ENCODE data around the gene DZANK1. TPM values are rescaled to one million over a fixed set of nuclear protein-coding genes. Genes with fewer than 3 reads are reported as not detected.

Gene DZANK1
- 1.3 and 1.7 TPM in 2 replicates for total RNA-seq

GRCh38 chr20:18466894-18467730 lies at the start of gene DZANK1, which contains the start of gene POLR3F:
Gene DZANK1, minus strand, starts transcription at chr20:18467030. Its CDS starts 1,672 bp downstream, at chr20:18465358.
Gene POLR3F, plus strand, starts transcription at chr20:18467390. Its CDS starts 117 bp downstream, at chr20:18467507.

GRCh38 chr20:18507218-18508191 lies 40.7 kb upstream of the DZANK1 start, which contains the start of gene SEC23B:
Gene SEC23B, plus strand, starts transcription at chr20:18507940. Its CDS starts 2,896 bp downstream, at chr20:18510836.

DNA sequence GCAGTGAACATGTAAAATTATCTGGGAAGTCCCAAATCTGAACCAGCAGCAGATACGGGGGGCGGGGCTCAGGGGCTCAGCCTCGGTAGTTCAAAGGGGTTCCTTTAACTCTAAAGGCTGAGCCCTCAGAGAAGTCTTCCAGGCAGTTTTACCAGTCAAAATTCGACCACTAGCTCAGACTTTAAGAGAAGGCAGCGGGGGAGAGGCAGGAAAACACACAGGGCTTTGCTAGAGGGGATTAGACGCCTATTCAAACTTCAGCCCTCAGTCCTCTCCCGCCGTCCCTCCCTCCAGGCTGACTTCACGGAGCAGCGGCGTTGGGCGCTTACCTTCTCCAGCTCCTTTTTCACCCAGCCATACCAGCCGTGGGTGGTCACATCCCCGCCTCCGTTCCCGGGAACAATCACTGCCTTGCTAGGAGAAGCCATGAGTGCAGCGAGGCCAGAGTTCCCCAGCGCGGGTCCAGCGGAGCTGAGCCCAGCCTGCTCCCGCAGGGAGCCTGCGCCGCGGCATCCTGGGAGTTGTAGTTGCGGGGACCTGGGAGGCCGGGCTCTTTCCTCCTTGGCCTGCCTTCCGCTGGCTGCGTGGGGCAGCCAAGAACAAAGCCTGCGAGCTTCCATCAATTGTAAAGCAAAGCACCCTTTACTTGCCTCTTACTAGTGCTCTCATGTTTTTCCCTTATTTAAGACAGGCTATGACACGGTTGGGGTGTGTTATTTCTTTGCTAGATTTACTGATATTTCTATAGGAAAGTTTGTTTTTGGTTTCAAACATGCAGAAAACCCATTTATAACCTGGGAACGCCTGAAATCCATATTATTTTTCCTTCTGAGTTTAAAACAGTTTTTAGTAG lies 30.1 kb upstream of the DZANK1 start, which contains the start of gene RBBP9:
Gene RBBP9 (minus strand): TSS at position 486 of the 853 bp plus-strand sequence. CDS start 58 bp downstream, at position 428.

Small RNAs within 50 kb of the gene (small RNA-seq; reads per million reads assigned to genes)
- gene MIR3192 (ENCODE audit: low replicate concordance) (not detected), gene RNA5SP476 (ENCODE audit: low replicate concordance) (not detected)

Other genes with a start within 250 kb of the DZANK1 start
- 17.7 and 18.8 TPM in 2 replicates for gene ZNF133, start 178.5 kb downstream of the DZANK1 start, total RNA-seq
- 8.5 and 16.5 TPM in 2 replicates for gene POLR3F, start 360 bp upstream of the DZANK1 start, total RNA-seq
- gene RBBP9, start 30.2 kb upstream of the DZANK1 start, total RNA-seq: 4.8 and 20.2 TPM in 2 replicates
- 74.4 and 132 TPM in 2 replicates for gene SEC23B, start 40.9 kb upstream of the DZANK1 start, total RNA-seq
- gene SMIM26, start 100.4 kb upstream of the DZANK1 start, total RNA-seq: 39.4 and 80.5 TPM in 2 replicates
- 63.7 and 70.4 TPM in 2 replicates for gene DTD1, start 121.0 kb upstream of the DZANK1 start, total RNA-seq

Measured in placental pericyte (primary cell).